PC-3 (cell line): ENCODE data around the gene ROBO2.

ENCODE experiments used
- CTCF ChIP-seq: fragments of 300-600 bp; sonication (generic); conservative IDR thresholded peaks from 2 replicates; pipeline ENCODE4 v1.5.1; 2017; ENCODE audit warnings: antibody characterized with exemption, low read depth, mild to moderate bottlenecking, low read length
- EZH2phosphoT487 ChIP-seq: fragments of 300-600 bp; sonication (generic); IDR thresholded peaks from 2 replicates; pipeline ENCODE4 v1.6.1; 2018; ENCODE audit warnings: mild to moderate bottlenecking, antibody characterized with exemption, low read length, borderline replicate concordance

DNA sequence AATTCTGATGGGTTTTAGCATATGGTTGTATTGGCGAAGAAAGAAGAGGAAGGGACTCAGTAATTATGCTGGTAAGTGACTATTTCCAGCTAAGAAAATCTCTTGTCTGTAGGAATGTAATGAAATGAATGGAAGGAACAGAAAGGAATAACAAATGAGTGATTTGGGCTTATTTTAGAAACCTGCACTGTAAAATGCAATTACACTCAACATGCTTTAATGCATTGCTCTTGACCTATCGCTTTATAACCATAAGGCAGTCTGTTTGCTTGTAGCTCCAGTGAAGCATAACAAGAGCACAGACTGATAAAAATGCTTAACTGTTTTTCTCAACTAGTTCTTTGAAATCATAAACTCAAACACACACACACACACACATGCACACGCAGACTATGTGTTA is 549.0 kb downstream of the ROBO2 start:
- no peak for TF ChIP-seq CTCF
- no peak for TF ChIP-seq EZH2phosphoT487
